ENCODE data around the gene PPARGC1A.

The PPARGC1A gene

DNA sequence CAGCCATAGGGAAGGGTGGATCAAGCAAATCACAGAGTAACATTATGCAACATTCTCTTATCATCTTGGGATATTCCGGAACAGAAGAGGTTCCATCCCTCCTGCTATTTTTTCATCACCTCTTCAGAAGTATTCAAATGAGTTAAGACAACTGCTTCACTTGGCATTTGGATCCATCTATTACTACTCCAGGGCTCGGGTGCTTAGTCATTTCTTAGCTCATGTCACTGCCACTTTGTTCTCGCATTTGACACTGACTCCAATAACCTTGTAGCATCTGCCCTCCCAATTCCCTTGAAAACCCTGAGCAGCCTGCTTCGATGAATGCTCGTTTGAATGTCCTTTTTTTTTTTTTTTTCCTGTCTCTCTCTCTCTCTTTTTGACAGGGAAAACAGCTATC, 114.9 kb downstream of the PPARGC1A start:
- no peak for DNase-seq (ENCODE audit: low spot score)

DNA sequence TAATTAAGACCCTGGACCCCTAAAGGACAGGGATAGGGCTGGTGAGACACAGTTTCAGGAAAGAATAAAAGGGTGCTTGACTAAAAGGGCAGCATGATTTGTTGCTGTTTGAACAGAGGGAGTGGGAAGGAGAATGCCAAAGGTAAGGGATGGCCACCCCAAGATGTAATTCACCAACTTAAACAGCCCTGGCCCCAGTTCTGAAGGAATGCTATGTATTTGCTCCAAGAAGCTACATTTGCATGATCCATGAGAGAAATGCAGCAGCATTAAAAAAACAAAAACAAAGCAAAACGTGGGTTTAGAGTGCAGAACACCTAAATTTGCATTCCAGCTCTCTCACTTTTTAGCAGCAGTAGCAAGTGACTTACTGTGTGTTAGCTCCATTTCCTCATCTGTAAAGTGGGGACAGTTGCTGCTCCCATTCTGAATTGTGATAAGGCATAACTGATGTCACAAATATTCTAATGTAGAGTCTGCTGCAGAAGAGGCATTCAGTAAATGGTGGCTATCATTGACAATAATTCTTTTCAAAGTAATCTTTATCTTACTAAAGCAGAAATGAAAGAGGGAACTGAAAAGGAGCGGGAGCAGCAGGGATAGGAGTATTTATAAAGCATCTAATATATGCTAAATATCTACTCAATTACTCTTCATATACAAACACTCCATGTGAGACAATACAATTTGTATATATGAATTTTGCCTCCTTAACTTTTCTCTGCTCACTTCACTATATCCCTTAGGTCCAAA, 115.8 kb downstream of the PPARGC1A start:
- DNase-seq (ENCODE audit: low spot score) = no peak

DNA sequence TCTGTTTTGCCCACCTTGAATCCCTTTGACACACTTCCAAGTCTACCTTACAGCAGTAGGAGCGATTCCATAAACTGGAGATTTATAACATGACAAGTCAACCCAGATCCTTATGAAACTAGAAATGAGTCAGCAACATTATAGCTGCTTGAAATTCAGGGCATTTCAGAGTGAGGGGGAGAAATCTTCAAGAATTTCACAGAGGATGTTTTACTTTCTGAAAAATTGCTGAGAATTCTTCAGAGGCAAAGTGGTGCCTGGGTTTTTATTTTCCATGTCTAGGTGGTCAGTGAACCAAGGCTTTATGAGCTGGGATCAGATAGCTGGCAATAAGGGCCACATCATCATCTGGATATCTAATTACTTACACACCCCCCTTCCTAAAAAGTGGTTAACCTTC, 119.8 kb downstream of the PPARGC1A start:
- no peak for DNase-seq (ENCODE audit: low spot score)

DNA sequence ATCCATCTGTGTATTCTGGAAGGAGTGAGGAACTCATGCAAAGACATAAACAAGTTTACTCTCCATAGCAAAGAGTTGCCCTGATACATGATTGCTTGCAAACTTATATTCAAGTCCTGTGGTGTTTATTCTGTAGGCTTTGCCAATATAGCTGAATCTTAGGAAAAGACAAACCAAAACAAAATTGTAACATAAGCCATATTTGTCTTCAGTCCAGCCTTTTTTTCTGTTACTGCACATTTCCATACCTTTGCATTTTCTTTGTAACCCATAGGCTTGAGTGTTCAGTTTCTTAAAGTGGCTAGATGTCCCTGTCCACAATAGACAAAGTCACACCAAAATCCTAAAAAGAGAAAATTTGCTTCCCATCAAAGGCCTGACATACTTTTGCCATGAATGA, 120.4 kb downstream of the PPARGC1A start:
- no peak for DNase-seq (ENCODE audit: low spot score)

DNA sequence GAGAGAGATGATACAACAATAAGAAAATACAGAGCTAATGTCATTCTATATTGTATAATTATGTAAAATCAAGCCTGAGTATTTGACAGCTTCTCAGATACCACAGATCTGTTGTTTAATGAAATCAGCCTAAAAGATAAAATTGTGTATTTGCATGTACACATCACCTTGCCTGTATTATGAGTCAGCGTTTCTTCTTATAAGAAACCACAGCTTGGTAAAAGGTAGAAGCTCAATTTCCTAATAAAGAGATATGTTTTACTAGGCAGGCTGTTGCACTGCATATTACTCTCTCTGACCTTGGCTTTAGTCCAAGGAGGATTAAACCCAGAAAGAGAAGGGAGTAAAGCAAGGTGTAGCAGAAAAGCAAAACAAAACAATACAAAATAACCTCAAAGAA, 121.3 kb downstream of the PPARGC1A start:
- no peak for DNase-seq (ENCODE audit: low spot score)

DNA sequence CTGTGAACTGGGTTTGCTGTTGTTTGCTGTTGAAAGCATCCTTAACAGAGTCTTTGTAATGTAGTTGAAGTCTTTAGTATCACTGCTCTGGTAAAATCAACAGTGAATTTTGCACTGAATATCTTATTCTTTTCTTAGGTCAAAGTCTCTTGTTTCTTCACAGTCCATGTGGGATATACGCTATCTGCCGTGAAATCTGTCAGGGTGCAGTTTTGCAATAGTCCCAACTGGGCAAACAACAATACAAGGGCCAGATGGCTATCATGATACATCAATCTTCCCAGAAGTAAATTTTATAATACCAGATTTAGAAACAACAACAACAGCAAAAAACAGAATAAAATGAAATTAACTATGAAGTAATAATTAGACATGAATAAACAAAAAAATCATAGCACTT, 123.5 kb downstream of the PPARGC1A start:
- DNase-seq (ENCODE audit: low spot score) = no peak

DNA sequence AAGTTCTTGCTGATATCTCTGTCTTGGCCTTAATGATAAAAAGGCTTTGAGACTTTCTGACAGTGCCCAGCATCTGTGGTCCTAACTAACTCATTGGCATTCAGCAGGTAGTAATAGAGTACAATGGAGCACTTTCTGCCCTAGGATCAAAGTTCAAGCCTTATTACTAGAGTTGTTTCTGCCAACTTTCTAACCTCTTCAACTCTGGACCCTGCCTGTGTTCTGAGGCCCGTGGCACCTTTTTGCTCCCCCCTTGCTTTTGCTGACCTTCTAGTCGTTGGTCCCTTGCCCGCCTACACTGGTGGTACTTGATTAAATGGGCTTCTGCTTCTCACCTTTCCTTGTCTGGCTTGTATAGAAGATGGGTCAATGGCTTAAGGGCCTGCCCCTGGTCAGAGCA, 126.3 kb downstream of the PPARGC1A start:
- no peak for DNase-seq (ENCODE audit: low spot score)

- DNase-seq (ENCODE audit: low spot score) = no peak
Measured at GRCh38 chr4:23762551-23762950, 127.3 kb downstream of the PPARGC1A start.

- no peak for DNase-seq (ENCODE audit: low spot score)
Measured at GRCh38 chr4:23759066-23759465, 130.8 kb downstream of the PPARGC1A start.

GRCh38 chr4:23754688-23755087, 135.2 kb downstream of the PPARGC1A start:
- no peak for DNase-seq (ENCODE audit: low spot score)

DNA sequence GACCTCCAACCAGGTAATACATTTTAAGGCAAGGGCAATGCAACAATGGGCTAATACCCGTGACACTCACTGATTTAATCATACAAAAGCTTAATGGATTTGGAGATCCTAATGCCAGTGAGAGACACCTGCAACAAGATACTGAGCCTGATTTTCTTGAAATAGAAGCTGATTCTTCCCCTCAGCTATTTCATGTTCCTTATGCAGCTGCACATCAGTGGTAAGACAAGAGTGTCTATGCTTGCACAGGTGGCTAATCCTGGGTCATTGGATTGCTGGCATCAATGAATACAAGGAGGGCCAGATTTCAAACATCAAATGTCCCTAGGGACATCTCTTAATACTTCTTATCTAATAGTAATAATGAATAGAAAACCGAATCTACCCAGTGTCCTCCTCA, 139.7 kb downstream of the PPARGC1A start:
- no peak for DNase-seq (ENCODE audit: low spot score)

DNA sequence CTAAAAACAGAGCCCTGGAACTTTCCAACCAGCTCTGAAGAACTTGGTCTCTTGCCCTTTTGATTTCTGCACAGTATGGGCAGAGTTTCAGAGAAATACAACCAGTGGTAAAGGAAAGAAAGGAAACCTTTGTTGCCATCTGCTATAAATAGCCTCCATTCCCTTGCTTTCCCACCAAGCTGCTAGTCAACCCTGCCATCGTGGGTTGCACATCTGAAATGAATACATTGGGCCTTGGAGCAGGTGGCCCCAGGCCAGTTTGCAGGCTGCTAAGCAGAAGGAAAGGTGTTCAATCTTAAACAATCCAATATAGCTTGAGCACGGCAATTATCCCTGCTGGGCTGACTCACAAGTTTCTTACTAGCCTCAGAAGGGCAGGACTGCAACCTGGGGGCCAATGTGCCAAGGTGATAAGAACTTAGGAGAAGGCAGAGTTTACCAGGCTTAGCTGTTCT, 142.5 kb downstream of the PPARGC1A start:
- no peak for DNase-seq (ENCODE audit: low spot score)

DNA sequence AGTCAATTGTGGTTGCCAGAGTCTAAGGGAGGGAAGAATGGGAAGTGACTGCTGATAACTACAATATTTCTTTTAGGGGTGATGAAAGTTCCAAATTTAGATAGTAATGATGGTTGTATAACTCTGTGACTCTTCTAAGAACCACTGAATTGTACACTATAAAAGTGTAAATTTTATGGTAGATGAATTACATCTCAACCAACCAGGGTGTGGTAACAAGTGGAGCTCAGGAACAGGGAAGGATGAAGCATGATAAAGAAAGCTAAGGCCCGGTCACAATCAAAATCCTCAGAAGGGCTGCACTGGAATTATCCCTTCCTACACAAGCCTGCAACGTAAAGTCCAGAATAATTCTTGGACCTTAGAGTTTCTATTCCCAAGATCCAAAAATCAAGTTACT, 143.2 kb downstream of the PPARGC1A start:
- DNase-seq (ENCODE audit: low spot score) = no peak

- DNase-seq (ENCODE audit: low spot score) = no peak
Measured at GRCh38 chr4:23746027-23746426, 143.8 kb downstream of the PPARGC1A start.

DNA sequence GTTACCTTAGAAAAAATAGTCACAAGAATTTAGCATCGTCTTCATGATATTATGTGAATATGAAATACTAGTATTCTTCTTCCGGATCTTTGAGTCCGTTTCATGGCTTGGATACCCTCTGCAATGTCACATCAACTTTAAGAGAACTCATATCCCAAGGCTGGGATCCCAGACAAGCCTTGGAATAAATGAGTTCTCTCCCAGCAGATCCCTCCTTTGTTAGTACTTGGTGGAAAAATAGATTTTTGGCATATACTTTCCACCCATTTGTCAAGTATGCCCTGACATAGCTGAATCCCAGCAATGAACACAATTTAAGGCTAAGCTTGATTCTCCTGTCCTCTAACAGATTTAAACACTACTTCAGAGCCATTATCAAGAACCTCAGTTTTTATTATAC, 144.5 kb downstream of the PPARGC1A start:
- DNase-seq (ENCODE audit: low spot score) = no peak

Measured in D341Med (cell line).